LNCaP clone FGC (cell line): ENCODE measurements around the gene LRRN4.

Experiments
- DNase-seq: peaks from one replicate; pipeline ENCODE4 v3.0.0-alpha.2; 2011; ENCODE audit warnings: low read depth
- H3K4me3 ChIP-seq: 2 replicates; pipeline ENCODE4 v1.5.1; 2011; ENCODE audit warnings: mild to moderate bottlenecking, low read depth, low read length, control low read depth
- CTCF ChIP-seq: IDR thresholded peaks from 2 replicates; pipeline ENCODE4 v1.5.1; 2012; ENCODE audit warnings: mild to moderate bottlenecking; ENCODE audit not compliant: control insufficient read depth, insufficient read depth; ENCODE audit errors: extremely low read depth

LRRN4 gene

GRCh38 chr20:6044115-6044514 is 9.7 kb downstream of the LRRN4 start:
- DNase-seq, result no peak
- no peak for TF ChIP-seq CTCF
- no peak overlapping the region for H3K4me3 ChIP-seq

GRCh38 chr20:6041808-6042265 is 12.0 kb downstream of the LRRN4 start:
- no peak for TF ChIP-seq CTCF
- no peak overlapping the region for H3K4me3 ChIP-seq
- DNase-seq, result no peak

GRCh38 chr20:6040958-6041807 is 12.7 kb downstream of the LRRN4 start:
- TF ChIP-seq CTCF, result no peak
- DNase-seq, result no peak
- no peak overlapping the region for H3K4me3 ChIP-seq

- no peak overlapping the region for H3K4me3 ChIP-seq
- no peak for TF ChIP-seq CTCF
- no peak for DNase-seq
These were observed 13.3 kb downstream of the LRRN4 start for GRCh38 chr20:6040540-6040939.

- H3K4me3 ChIP-seq, result no peak overlapping the region
- no peak for TF ChIP-seq CTCF
- DNase-seq, result no peak
These were observed 14.1 kb downstream of the LRRN4 start for GRCh38 chr20:6039766-6040165.

GRCh38 chr20:6038256-6038655 is 15.6 kb downstream of the LRRN4 start:
- no peak for TF ChIP-seq CTCF
- no peak for DNase-seq
- H3K4me3 ChIP-seq, result no peak overlapping the region

GRCh38 chr20:6037082-6037481 is 16.8 kb downstream of the LRRN4 start:
- no peak for DNase-seq
- TF ChIP-seq CTCF, result no peak
- no peak overlapping the region for H3K4me3 ChIP-seq
